Panc1 (cell line): ENCODE measurements around the gene CFAP141.
"Not testable (repeated sequence)": the region's sequence is repeated elsewhere in the genome, so short reads cannot be mapped to it uniquely, and the experiment has no call there.

Experiments used
- CTCF ChIP-seq: fragments of 450-650 bp; IDR thresholded peaks from 2 replicates; pipeline ENCODE4 v1.5.1; 2017; ENCODE audit warnings: mild to moderate bottlenecking
- POLR2AphosphoS5 ChIP-seq: IDR thresholded peaks from 2 replicates; pipeline ENCODE4 v1.6.1; 2012; ENCODE audit warnings: mild to moderate bottlenecking, low read depth, low read length, moderate library complexity
- REST ChIP-seq, 2 experiments: IDR thresholded peaks; 2 replicates each; pipeline ENCODE4 v1.6.1; 2011 to 2012; ENCODE audit warnings: low read depth in 2 of 2, control low read depth in 1 of 2, low read length in 1 of 2, mild to moderate bottlenecking in 1 of 2, moderate library complexity in 1 of 2; ENCODE audit not compliant: insufficient read depth in 1 of 2
- SIN3A ChIP-seq: IDR thresholded peaks from 2 replicates; pipeline ENCODE4 v1.6.1; 2012; ENCODE audit warnings: low read depth, mild to moderate bottlenecking, low read length, moderate library complexity, borderline replicate concordance; ENCODE audit not compliant: insufficient read depth
- TCF7L2 ChIP-seq: IDR thresholded peaks from 2 replicates; pipeline ENCODE4 v1.6.1; 2011; ENCODE audit warnings: mild to moderate bottlenecking, low read depth, low read length, inconsistent platforms

GRCh38 chr1:154233127-154233526 lies 27.0 kb upstream of the CFAP141 start:
- not testable (repeated sequence) for TF ChIP-seq CTCF; SIN3A; POLR2AphosphoS5; REST (IDR thresholded peaks at IDR 0.05; ENCODE audit: insufficient read depth in 1 of 2, low read depth in 2 of 2, low read length in 1 of 2); TCF7L2
